ENCODE results near the gene CLSTN2. TPM values are rescaled to one million over a fixed set of nuclear protein-coding genes. Genes with fewer than 3 reads are reported as not detected.

Gene CLSTN2
- total and polyA plus RNA-seq, 2 of the 4 experiments (the other 2 are of a cell fraction), result under 0.01 to 0.07 TPM

- no peak overlapping the region for H3K27ac ChIP-seq (ENCODE audit: insufficient read depth, low read length)
- CTCF ChIA-PET, result no interaction called here
These were observed 660.3 kb downstream of the CLSTN2 start for GRCh38 chr3:140595295-140595694.

More at GRCh38 chr3:140595295-140595694, 660.3 kb downstream of the CLSTN2 start:
- H3K9me1 ChIP-seq (ENCODE audit: insufficient read depth, low read length), result no peaks in the 10 kb centered on the region
- intact Hi-C loops (cut with micrococcal nuclease) (no loop called here), dilution Hi-C loops (cut with HindIII; ENCODE audit: low sequenced_read_pairs, unreplicated experiment) (no loop called here), in situ Hi-C loops (cut with MboI; ENCODE audit: low sequenced_read_pairs) (no loop called here)
- no peak overlapping the region for H2AK9ac ChIP-seq (replicated peaks; ENCODE audit: low read depth, low read length, poor library complexity)
- POLR2A ChIA-PET (ENCODE audit: unreplicated experiment), result no interaction called here
- H2BK20ac ChIP-seq (ENCODE audit: low read depth, low read length), result no peak overlapping the region
- ATAC-seq (ENCODE audit: low read depth), result no peak
- no peak overlapping the region for H3K23ac ChIP-seq (ENCODE audit: low read depth, low read length)
- DNase-seq, result no peak
- no peak overlapping the region for H2BK5ac ChIP-seq (ENCODE audit: low read depth, low read length, poor library complexity, severe bottlenecking)
- no peak overlapping the region for H2BK120ac ChIP-seq (ENCODE audit: low read depth, low read length)
- no peak overlapping the region for H4K91ac ChIP-seq (ENCODE audit: insufficient read depth, low read depth, low read length)
- no CpG with 5 or more reads among the region's 2 CpGs for WGBS, 2 experiments (ENCODE audit: extremely low coverage in 2 of 2, insufficient read length in 1 of 2)
- no peak overlapping the region for H3K4me3 ChIP-seq (ENCODE audit: insufficient read depth, low read depth, low read length)
- H3K36me3 ChIP-seq (ENCODE audit: control insufficient read depth, insufficient read depth, low read length), result no peaks in the 10 kb centered on the region
- H3K56ac ChIP-seq (ENCODE audit: extremely low read depth, insufficient read depth, low read length), result no peak overlapping the region
- no peaks in the 10 kb centered on the region; the same call in 1 of the 2 replicates for H3K9me3 ChIP-seq (ENCODE audit: control insufficient read depth, insufficient read depth, low read length)
- H3K4me2 ChIP-seq (ENCODE audit: low read depth, low read length), result no peak overlapping the region
- H3K4ac ChIP-seq (ENCODE audit: low read depth, low read length), result no peak overlapping the region
- H3K27me3 ChIP-seq (ENCODE audit: control insufficient read depth, insufficient read depth, low read length), result no peaks in the 10 kb centered on the region
- BruUV-seq (replicated peaks), result no TSS peak
- no peaks in the 10 kb centered on the region for H4K20me1 ChIP-seq (ENCODE audit: insufficient read depth, low read length)
- no peak overlapping the region for H3K9ac ChIP-seq (ENCODE audit: low read depth, low read length)
- no peak overlapping the region for H4K8ac ChIP-seq (ENCODE audit: low read depth in 2 of 2, low read length in 2 of 2)
- H3K79me1 ChIP-seq (ENCODE audit: low read depth in 1 of 2, low read length in 2 of 2), result no peaks in the 10 kb centered on the region
- no peak overlapping the region for H2AK5ac ChIP-seq (ENCODE audit: low read depth, low read length)
- no peak overlapping the region for H4K5ac ChIP-seq (ENCODE audit: low read depth, low read length)
- no peaks in the 10 kb centered on the region for H3K4me1 ChIP-seq (ENCODE audit: control insufficient read depth, insufficient read depth, low read length)
- no peak overlapping the region for H3K14ac ChIP-seq (replicated peaks; ENCODE audit: low read depth, low read length)
- H3K18ac ChIP-seq (ENCODE audit: low read depth, low read length), result no peak overlapping the region
- no peak overlapping the region for H2BK15ac ChIP-seq (ENCODE audit: low read depth, low read length)
- H2AFZ ChIP-seq (replicated peaks; ENCODE audit: low read length, poor library complexity), result no peak overlapping the region
- TF ChIP-seq, protein P1, sequence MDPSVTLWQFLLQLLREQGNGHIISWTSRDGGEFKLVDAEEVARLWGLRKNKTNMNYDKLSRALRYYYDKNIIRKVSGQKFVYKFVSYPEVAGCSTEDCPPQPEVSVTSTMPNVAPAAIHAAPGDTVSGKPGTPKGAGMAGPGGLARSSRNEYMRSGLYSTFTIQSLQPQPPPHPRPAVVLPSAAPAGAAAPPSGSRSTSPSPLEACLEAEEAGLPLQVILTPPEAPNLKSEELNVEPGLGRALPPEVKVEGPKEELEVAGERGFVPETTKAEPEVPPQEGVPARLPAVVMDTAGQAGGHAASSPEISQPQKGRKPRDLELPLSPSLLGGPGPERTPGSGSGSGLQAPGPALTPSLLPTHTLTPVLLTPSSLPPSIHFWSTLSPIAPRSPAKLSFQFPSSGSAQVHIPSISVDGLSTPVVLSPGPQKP (IDR thresholded peaks at IDR 0.05; ENCODE audit: borderline replicate concordance, low read depth, low read length), result no peak
- no peak for TF ChIP-seq NFE2L2 (IDR thresholded peaks at IDR 0.05; ENCODE audit: low read depth, low read length)
- no peak for TF ChIP-seq MAFK (IDR thresholded peaks at IDR 0.05; ENCODE audit: low read depth, low read length)
- no peak for TF ChIP-seq BHLHE40 (IDR thresholded peaks at IDR 0.05; ENCODE audit: low read depth, low read length)
- no peak for TF ChIP-seq RCOR1 (IDR thresholded peaks at IDR 0.05; ENCODE audit: insufficient replicate concordance, low read length)
- TF ChIP-seq RAD21 (IDR thresholded peaks at IDR 0.05; ENCODE audit: low read length), result no peak
- no peak for TF ChIP-seq SMC3 (IDR thresholded peaks at IDR 0.05; ENCODE audit: low read depth, low read length)
- TF ChIP-seq MXI1 (IDR thresholded peaks at IDR 0.05; ENCODE audit: borderline replicate concordance, low read depth, low read length), result no peak
- no peak for TF ChIP-seq RFX5 (IDR thresholded peaks at IDR 0.05; ENCODE audit: low read depth, low read length)
- TF ChIP-seq, protein P2, sequence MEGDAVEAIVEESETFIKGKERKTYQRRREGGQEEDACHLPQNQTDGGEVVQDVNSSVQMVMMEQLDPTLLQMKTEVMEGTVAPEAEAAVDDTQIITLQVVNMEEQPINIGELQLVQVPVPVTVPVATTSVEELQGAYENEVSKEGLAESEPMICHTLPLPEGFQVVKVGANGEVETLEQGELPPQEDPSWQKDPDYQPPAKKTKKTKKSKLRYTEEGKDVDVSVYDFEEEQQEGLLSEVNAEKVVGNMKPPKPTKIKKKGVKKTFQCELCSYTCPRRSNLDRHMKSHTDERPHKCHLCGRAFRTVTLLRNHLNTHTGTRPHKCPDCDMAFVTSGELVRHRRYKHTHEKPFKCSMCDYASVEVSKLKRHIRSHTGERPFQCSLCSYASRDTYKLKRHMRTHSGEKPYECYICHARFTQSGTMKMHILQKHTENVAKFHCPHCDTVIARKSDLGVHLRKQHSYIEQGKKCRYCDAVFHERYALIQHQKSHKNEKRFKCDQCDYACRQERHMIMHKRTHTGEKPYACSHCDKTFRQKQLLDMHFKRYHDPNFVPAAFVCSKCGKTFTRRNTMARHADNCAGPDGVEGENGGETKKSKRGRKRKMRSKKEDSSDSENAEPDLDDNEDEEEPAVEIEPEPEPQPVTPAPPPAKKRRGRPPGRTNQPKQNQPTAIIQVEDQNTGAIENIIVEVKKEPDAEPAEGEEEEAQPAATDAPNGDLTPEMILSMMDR (conservative IDR thresholded peaks at IDR 0.05; ENCODE audit: low read depth, low read length), result no peak
- TF ChIP-seq MAZ (IDR thresholded peaks at IDR 0.05; ENCODE audit: borderline replicate concordance, low read depth, low read length), result no peak

Data from IMR-90 (cell line).